ENCODE data around the gene ARHGAP27. TPM values are rescaled to one million over a fixed set of nuclear protein-coding genes. Genes with fewer than 3 reads are reported as not detected.

Gene ARHGAP27
- total and polyA plus RNA-seq, 2 of the 13 experiments (the other 11 are each of a cell fraction or from before 2014, with no cell fraction given), result 15.5 to 18.9 TPM

- TF ChIP-seq ZNF281 (CRISPR knock-in tag; IDR thresholded peaks at IDR 0.05; ENCODE audit: borderline replicate concordance) (peak; percentile 96), TGIF2 (CRISPR knock-in tag; IDR thresholded peaks at IDR 0.05) (0 out of 2 replicates have a peak, but pooled peaks have one; percentile 35), ZNF274 (CRISPR knock-in tag; IDR thresholded peaks at IDR 0.05) (0 out of 2 replicates have a peak, but pooled peaks have one; percentile 9), FOXK2 (IDR thresholded peaks at IDR 0.05) (no peak), ZC3H4 (CRISPR knock-in tag; IDR thresholded peaks at IDR 0.05; ENCODE audit: borderline replicate concordance) (peak; percentile 64; the same call in 1 of the 2 replicates), ZBTB33 (CRISPR knock-in tag; IDR thresholded peaks at IDR 0.05) (peak; percentile 100), ZNF441 (CRISPR knock-in tag; IDR thresholded peaks at IDR 0.05; ENCODE audit: borderline replicate concordance) (no peak), THAP11 (CRISPR knock-in tag; IDR thresholded peaks at IDR 0.05) (0 out of 2 replicates have a peak, but pooled peaks have one; percentile 31), THAP7 (CRISPR knock-in tag; IDR thresholded peaks at IDR 0.05) (no peak), POGK (CRISPR knock-in tag; conservative IDR thresholded peaks at IDR 0.05) (0 out of 2 replicates have a peak, but pooled peaks have one; percentile 66), GABPB1 (CRISPR knock-in tag; IDR thresholded peaks at IDR 0.05) (peak; percentile 53; the same call in 1 of the 2 replicates), MBNL3 (CRISPR knock-in tag; conservative IDR thresholded peaks at IDR 0.05) (no peak), ZKSCAN8 (CRISPR knock-in tag; IDR thresholded peaks at IDR 0.05; ENCODE audit: borderline replicate concordance) (no peak), SMC3 (IDR thresholded peaks at IDR 0.05; ENCODE audit: low read length) (peak; percentile 78), ZNF580 (CRISPR knock-in tag; IDR thresholded peaks at IDR 0.05; ENCODE audit: borderline replicate concordance, low read depth) (peak; percentile 83; the same call in 1 of the 2 replicates), SIN3A (IDR thresholded peaks at IDR 0.05; ENCODE audit: borderline replicate concordance, low read depth, low read length) (no peak), RXRA (CRISPR knock-in tag; IDR thresholded peaks at IDR 0.05) (peak; percentile 52), MIXL1 (CRISPR knock-in tag; IDR thresholded peaks at IDR 0.05) (0 out of 2 replicates have a peak, but pooled peaks have one; percentile 42), CENPBD1 (CRISPR knock-in tag; IDR thresholded peaks at IDR 0.05; ENCODE audit: borderline replicate concordance, low read depth) (no peak), ZNF768 (CRISPR knock-in tag; IDR thresholded peaks at IDR 0.05) (peak; percentile 10; the same call in 1 of the 2 replicates), MIER2 (CRISPR knock-in tag; IDR thresholded peaks at IDR 0.05) (no peak)
Observed at GRCh38 chr17:45394913-45395568, 37.6 kb downstream of the ARHGAP27 start (continued).

Data from HepG2 (cell line).